BLaER1 treated with 17β-estradiol and CSF1 and Interleukin-3, amounts not matched to agents 10 nM and 100 nM (cell line): ENCODE data around the gene NKRF.

Source experiments
- H3K27ac ChIP-seq, 11 experiments: shearing (Covaris generic); formaldehyde crosslinking; 2 replicates each; pipeline ENCODE4 v1.8.1; 2022
- H3K27me3 ChIP-seq, 11 experiments: shearing (Covaris generic); formaldehyde crosslinking; 2 replicates each; pipeline ENCODE4 v1.8.1; 2022
- H3K36me3 ChIP-seq, 11 experiments: shearing (Covaris generic); formaldehyde crosslinking; 2 replicates each; pipeline ENCODE4 v1.8.1; 2022
- H3K4me1 ChIP-seq, 10 experiments: shearing (Covaris generic); formaldehyde crosslinking; 2 replicates each; pipeline ENCODE4 v1.8.1; 2022
- H3K4me2 ChIP-seq, 11 experiments: shearing (Covaris generic); formaldehyde crosslinking; 2 replicates each; pipeline ENCODE4 v1.8.1; 2022
- H3K4me3 ChIP-seq, 10 experiments: shearing (Covaris generic); formaldehyde crosslinking; 2 replicates each; pipeline ENCODE4 v1.8.1; 2022
- H3K9ac ChIP-seq, 11 experiments: shearing (Covaris generic); formaldehyde crosslinking; 2 replicates each; pipeline ENCODE4 v1.8.1; 2022
- H3K9me3 ChIP-seq, 11 experiments: shearing (Covaris generic); formaldehyde crosslinking; replicated peaks in 1 of 11; 2 replicates each; pipeline ENCODE4 v1.8.1; 2022
- H4K20me1 ChIP-seq, 11 experiments: shearing (Covaris generic); formaldehyde crosslinking; 2 replicates each; pipeline ENCODE4 v1.8.1; 2022
- Cebpa-rat ChIP-seq, 11 experiments: shearing (Covaris generic); IDR thresholded peaks; 2 replicates each; pipeline ENCODE4 v1.8.1; 2022

NKRF gene

DNA sequence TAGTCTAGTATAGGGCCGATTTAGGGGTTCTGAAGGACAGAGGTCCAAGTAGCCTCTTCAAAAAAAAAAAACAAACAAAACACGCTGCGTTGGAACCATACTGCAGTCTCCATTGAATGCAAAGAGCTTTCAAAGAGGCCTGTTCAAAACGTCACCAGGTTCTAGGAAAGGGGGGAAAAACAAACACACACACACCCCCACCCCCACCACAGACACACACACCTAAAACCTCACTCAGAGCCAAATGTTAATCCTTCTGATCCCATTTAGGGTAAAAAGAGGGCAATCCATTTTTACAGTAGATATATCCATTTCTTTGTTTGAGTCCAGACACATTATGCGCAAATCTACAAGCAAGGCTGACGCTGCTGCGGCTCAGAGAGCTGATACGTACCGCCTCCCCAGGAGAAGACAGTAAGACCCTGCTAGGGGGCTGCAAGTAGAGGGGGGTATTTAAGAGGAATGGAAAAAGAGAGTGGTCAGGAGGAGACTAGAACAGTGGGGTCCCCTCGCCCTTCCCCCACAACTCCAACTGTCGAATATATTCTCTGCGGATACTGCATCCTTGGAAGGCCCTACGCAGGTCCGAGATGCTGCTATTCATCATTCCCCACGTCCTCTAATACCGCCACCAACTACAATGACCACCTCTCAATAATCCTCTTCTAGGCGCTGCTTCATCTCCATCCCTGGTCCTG is 1.3 kb downstream of the NKRF start:
- Histone ChIP-seq H3K4me1 (peaks cover 5 to 30% (median 14%) of the 10 kb centered on the region in 10 experiments; a peak in 16 of 20 replicates), H4K20me1 (peaks cover 0 to 56% (median 44%) of the 10 kb centered on the region in 11 experiments; a peak in 19 of 22 replicates), H3K27me3 (no peaks in the 10 kb centered on the region), H3K9me3 (no peaks in the 10 kb centered on the region), H3K4me3 (peak overlapping the region; percentile 66 to 82 (median 72)), H3K36me3 (peaks cover 0 to 24% (median 13%) of the 10 kb centered on the region in 11 experiments; a peak in 18 of 22 replicates), H3K27ac (peak overlapping the region in 9 of 11 experiments; percentile 0 to 95 (median 55); a peak in 14 of 22 replicates), H3K4me2 (peak overlapping the region; percentile 55 to 88 (median 78)), H3K9ac (peak overlapping the region; percentile 56 to 96 (median 92))
- TF ChIP-seq Cebpa-rat (IDR thresholded peaks at IDR 0.05): no peak

DNA sequence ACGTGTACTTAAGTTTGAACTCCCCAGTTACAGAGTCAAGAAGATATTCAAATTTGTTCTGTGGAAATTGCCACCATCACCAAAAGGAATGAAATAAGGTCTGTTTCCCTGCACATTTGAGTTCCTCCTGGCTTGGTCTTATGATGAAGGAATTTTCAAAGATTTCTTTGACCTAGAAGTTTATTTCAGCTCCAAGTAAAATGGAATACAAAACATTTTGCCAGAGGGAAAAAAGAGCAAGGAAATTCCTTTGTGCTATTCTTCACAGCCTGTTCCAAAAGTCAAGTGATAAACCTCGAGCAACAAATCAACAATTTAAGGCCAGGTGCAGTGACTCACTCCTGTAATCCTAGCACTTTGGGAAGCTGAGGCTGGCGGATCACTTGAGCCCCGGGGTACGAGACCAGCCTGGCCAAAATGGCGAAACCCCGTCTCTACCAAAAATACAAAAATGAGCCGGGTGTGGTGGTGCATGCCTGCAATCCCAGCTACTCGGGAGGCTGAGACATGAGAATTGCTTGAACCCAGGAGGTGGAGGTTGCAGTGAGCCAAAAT is 3.4 kb downstream of the NKRF start:
- TF ChIP-seq Cebpa-rat (IDR thresholded peaks at IDR 0.05): no peak
- Histone ChIP-seq H3K9ac (no peak overlapping the region), H4K20me1 (peaks cover 0 to 77% (median 55%) of the 10 kb centered on the region in 11 experiments; a peak in 19 of 22 replicates), H3K36me3 (peaks cover 0 to 24% (median 13%) of the 10 kb centered on the region in 11 experiments; a peak in 18 of 22 replicates), H3K27ac (no peak overlapping the region), H3K4me3 (no peak overlapping the region), H3K9me3 (no peaks in the 10 kb centered on the region), H3K4me2 (no peak overlapping the region), H3K4me1 (peaks cover 5 to 30% (median 14%) of the 10 kb centered on the region in 10 experiments; a peak in 16 of 20 replicates), H3K27me3 (no peaks in the 10 kb centered on the region)

DNA sequence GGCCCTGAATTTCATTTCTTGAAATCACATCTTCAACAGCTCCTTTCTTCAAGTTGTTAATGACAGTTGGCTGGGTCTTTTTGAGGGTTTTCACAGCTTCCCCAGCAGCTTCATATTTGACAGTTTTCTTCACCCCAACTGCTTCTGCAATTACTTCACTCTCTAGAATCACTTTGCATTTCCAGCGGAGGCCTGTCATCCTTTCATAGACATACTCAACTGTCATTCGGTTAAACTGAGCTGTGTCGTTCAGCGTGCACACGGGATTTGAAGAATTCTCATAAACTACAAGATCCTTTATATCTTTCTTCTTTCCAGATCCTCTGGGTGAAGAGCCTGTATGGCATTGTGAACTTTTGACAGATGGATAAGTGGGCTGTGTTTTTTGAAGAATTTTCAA is 16.4 kb downstream of the NKRF start:
- peaks cover 0 to 19% (median 0%) of the 10 kb centered on the region in 11 experiments; a peak in 5 of 22 replicates for H4K20me1 ChIP-seq
- no peak overlapping the region for H3K27ac ChIP-seq
- TF ChIP-seq Cebpa-rat (IDR thresholded peaks at IDR 0.05): no peak
- no peaks in the 10 kb centered on the region for H3K9me3 ChIP-seq
- no peaks in the 10 kb centered on the region for H3K27me3 ChIP-seq
- no peak overlapping the region for H3K4me3 ChIP-seq
- H3K36me3 ChIP-seq: peaks cover 19 to 72% (median 63%) of the 10 kb centered on the region in 11 experiments; a peak in 20 of 22 replicates
- H3K4me1 ChIP-seq: no peaks in the 10 kb centered on the region
- H3K9ac ChIP-seq: no peak overlapping the region
- no peak overlapping the region for H3K4me2 ChIP-seq

DNA sequence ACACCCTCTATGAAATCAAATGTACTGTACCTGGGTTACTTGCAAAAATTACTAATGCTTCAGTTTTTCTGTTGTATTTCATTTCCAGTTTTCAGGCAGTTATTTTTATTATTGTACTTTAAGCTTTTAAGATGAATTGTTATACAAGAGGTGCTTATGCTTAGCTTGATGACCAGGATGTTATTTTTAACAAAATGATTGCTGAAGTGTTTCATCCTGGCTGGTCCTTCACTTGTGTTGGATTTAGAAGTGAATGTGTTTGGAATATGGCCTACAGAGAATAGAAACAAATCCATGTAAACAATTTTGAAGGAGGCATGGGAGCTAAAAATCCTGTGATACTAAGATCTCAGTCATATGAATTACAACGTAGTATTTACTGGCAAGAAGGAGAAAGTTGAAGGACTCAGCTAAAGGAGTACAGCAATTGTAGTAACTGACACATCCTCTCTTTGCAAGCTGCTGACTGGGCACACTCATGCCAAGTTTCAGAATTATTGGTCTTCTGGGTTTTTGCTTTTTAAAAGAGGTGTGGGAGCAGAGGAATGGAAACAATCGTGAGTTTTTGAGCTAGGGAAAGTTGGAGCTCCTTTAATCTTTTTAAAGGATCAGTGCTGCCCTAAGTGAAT is 22.7 kb downstream of the NKRF start:
- Histone ChIP-seq H3K4me2 (peak overlapping the region in 1 of 11 experiments; percentile 13; a peak in 1 of 22 replicates), H3K4me1 (peaks cover 0 to 13% (median 0%) of the 10 kb centered on the region in 10 experiments; a peak in 3 of 20 replicates), H3K9ac (0 out of 22 replicates have a peak overlapping the region, but pooled peaks of 1 of the 11 experiments have one; percentile 5), H4K20me1 (peaks cover 0 to 27% (median 5%) of the 10 kb centered on the region in 11 experiments; a peak in 5 of 22 replicates), H3K36me3 (peaks cover 0 to 45% (median 13%) of the 10 kb centered on the region in 11 experiments; a peak in 11 of 22 replicates), H3K27me3 (peaks cover 0 to 7% (median 0%) of the 10 kb centered on the region in 11 experiments; a peak in 4 of 22 replicates), H3K4me3 (no peak overlapping the region), H3K27ac (no peak overlapping the region), H3K9me3 (no peaks in the 10 kb centered on the region)
- no peak for TF ChIP-seq Cebpa-rat (IDR thresholded peaks at IDR 0.05)

DNA sequence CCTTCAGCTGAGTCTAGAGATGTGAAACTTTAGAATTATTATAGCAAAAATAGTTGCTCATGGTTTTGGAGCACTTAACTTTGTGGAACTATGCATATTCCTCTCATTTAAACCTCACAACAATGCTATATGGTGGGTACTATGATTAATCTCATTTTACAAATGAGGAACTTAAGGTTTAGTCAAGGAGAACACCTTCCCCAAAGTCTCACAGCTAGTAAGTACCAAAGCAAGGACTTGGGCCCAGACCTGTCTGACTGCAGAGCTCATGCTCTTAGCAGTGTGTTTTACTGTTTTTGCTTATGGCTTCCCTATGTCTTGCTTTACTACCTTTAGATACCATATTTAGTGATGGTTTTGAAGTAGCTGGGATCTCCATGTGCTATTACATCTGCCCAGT is 26.8 kb downstream of the NKRF start:
- peaks cover 0 to 7% (median 0%) of the 10 kb centered on the region in 11 experiments; a peak in 4 of 22 replicates for H3K27me3 ChIP-seq
- no peak for TF ChIP-seq Cebpa-rat (IDR thresholded peaks at IDR 0.05)
- H3K36me3 ChIP-seq: peaks cover 0 to 35% (median 10%) of the 10 kb centered on the region in 11 experiments; a peak in 11 of 22 replicates
- H4K20me1 ChIP-seq: peaks cover 6 to 44% (median 10%) of the 10 kb centered on the region in 11 experiments; a peak in 17 of 22 replicates
- H3K4me2 ChIP-seq: no peak overlapping the region
- no peak overlapping the region for H3K27ac ChIP-seq
- no peak overlapping the region for H3K9ac ChIP-seq
- peaks cover 4 to 19% (median 11%) of the 10 kb centered on the region in 10 experiments; a peak in 19 of 20 replicates for H3K4me1 ChIP-seq
- no peak overlapping the region for H3K4me3 ChIP-seq
- peaks cover 0 to 8% (median 4%) of the 10 kb centered on the region in 11 experiments; a peak in 9 of 22 replicates for H3K9me3 ChIP-seq

DNA sequence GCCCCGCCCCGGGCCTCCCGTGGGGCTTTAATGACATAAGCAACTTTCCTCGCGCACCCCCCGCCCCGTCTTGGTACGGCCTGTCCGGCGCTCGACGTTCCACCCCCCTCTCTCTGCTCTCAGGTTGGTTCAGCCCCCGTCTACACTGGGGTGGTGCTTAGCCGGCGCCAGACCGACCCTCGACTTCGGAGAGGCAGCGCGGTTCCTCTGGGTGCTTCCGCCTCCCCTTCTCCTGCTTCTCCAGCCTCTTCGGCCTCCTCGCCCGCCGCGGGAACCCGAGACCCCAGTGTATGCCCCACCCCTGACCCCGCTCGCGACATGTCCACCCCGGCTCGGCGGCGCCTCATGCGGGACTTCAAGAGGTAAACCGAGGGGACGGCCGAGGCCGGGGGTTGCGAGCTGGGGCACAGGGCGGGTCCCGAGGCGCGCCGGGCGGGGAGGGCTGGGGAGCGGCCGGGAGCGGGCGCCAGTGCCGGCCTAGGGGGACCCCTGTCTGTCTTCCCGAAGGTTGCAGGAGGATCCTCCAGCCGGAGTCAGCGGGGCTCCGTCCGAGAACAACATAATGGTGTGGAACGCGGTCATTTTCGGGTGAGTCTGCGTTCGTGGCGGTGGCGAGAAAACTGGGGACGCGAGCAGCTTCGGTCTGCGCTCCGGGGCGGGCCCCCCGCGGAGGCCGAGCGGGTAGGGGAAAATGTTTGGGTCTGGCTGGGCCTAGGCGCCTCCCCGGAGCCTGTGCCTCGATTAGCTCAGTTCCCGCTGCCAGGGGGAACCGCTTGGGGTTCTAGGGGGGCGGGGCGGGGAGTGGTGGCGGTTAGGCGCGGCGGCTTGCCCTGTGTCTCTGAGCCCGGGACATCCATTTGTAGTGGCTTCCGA is 31.6 kb downstream of the NKRF start, which contains the start of gene UBE2A:
UBE2A (plus strand) TSS at position 170 of the 873 bp plus-strand sequence; CDS start at position 319, 149 bp downstream.
- H3K9ac ChIP-seq: peak within 1 kb of the TSS; percentile 82 to 94 (median 88)
- peaks cover 11 to 25% (median 18%) of the 10 kb centered on the region in 10 experiments for H3K4me1 ChIP-seq
- TF ChIP-seq Cebpa-rat (IDR thresholded peaks at IDR 0.05): no peak
- peaks cover 0 to 13% (median 7%) of the 10 kb centered on the region in 11 experiments; a peak in 9 of 22 replicates for H3K9me3 ChIP-seq
- peak within 1 kb of the TSS; percentile 61 to 79 (median 71) for H3K4me3 ChIP-seq
- peak within 1 kb of the TSS; percentile 77 to 88 (median 80) for H3K27ac ChIP-seq
- peak within 1 kb of the TSS; percentile 70 to 89 (median 81) for H3K4me2 ChIP-seq
- no peaks in the 10 kb centered on the region for H3K27me3 ChIP-seq
- peaks cover 0 to 28% (median 10%) of the 10 kb centered on the region in 11 experiments; a peak in 17 of 22 replicates for H4K20me1 ChIP-seq
- peaks cover 0 to 15% (median 4%) of the 10 kb centered on the region in 11 experiments; a peak in 8 of 22 replicates for H3K36me3 ChIP-seq

DNA sequence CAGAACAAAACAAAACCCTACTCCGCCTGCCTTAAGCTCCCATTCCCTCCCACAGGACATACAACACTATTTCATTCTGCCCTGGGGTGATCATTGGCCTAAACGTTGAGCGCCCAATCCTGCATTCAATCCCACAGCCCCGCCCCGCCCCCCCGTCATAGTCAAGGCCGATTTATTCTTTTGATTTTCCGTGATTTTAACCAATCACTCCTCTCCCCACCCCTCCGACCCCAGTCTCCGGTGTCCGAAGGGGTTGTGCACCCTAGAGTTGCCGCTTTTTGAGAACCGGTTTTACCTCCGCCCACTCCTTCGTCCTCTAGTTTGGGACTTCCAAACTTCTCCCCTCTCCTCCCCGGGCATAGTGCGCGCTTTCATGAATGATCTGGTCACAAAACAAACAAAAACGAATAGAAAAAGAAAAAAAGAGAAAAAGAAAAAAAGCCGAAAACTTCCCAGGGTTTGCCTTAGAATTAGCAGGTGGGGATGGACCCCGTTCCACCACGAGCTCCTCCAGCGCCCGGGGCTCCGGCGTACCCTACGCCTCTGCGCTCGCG is 32.3 kb downstream of the NKRF start:
- Histone ChIP-seq H3K4me2 (peak overlapping the region; percentile 54 to 78 (median 72)), H3K27ac (peak overlapping the region in 10 of 11 experiments; percentile 48 to 88 (median 81); a peak in 17 of 22 replicates), H3K9ac (peak overlapping the region; percentile 82 to 94 (median 88)), H3K27me3 (no peaks in the 10 kb centered on the region), H3K36me3 (peaks cover 0 to 15% (median 4%) of the 10 kb centered on the region in 11 experiments; a peak in 8 of 22 replicates), H3K4me3 (peak overlapping the region; percentile 61 to 79 (median 71)), H3K9me3 (peaks cover 0 to 13% (median 7%) of the 10 kb centered on the region in 11 experiments; a peak in 9 of 22 replicates), H3K4me1 (peaks cover 11 to 25% (median 18%) of the 10 kb centered on the region in 10 experiments), H4K20me1 (peaks cover 0 to 28% (median 10%) of the 10 kb centered on the region in 11 experiments; a peak in 17 of 22 replicates)
- TF ChIP-seq Cebpa-rat (IDR thresholded peaks at IDR 0.05): no peak
